ENCODE data around the gene SLC27A2.

DNA sequence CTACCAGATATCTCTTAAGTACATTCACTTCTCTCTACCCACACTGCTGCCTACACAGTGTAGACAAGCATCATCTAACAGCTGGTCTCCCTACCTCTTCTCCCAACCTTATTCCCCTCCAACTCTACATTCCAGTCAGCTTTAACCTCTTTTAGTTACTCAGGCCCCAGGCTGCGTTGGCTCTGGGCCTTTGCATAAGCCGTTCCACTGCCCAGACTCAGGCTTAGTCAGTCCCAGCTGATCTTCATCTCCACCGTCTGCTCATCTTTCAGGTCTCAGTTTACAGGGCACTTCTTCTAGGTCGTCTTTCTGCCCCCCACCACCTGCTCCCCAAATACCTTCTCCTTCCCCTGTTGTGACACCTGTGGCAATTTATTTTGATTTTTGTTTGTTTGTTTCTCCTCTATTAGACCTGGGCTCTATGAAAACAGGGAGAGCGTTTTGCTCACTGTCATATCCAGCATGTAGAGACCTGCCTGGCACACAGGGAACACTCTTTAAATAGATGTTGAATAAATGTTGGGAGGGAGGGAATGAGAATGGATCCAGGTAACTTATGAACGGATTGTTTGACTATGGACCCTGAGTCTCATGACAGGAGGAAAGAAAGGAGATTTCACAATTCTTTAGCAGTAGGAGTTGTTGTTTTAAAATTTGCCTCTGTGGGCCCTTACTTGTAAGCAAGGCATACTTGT is 11.1 kb downstream of the SLC27A2 start:
- TF ChIP-seq GATA2 (IDR thresholded peaks at IDR 0.05; ENCODE audit: low read depth, low read length) (no peak), GATA3 (IDR thresholded peaks at IDR 0.05; ENCODE audit: low read depth, low read length) (no peak)
